ENCODE measurements around the gene OCEL1.

The OCEL1 gene

GRCh38 chr19:17244618-17245534, 18.9 kb downstream of the OCEL1 start (continued):
- TF ChIP-seq PATZ1 (tag by site-specific recombination; IDR thresholded peaks at IDR 0.05), result peak; percentile 73
- no peak for TF ChIP-seq KLF7 (tag by site-specific recombination; IDR thresholded peaks at IDR 0.05; ENCODE audit: borderline replicate concordance)
- no peak; the same call in 1 of the 2 replicates for TF ChIP-seq GLI4 (tag by site-specific recombination; IDR thresholded peaks at IDR 0.05)
- TF ChIP-seq INSM2 (tag by site-specific recombination; IDR thresholded peaks at IDR 0.05), result no peak
- no peak for TF ChIP-seq ZNF596 (tag by site-specific recombination; IDR thresholded peaks at IDR 0.05)
- TF ChIP-seq ZSCAN5A (tag by site-specific recombination; IDR thresholded peaks at IDR 0.05), result no peak
- TF ChIP-seq ZSCAN30 (tag by site-specific recombination; IDR thresholded peaks at IDR 0.05), result 0 out of 2 replicates have a peak, but pooled peaks have one; percentile 28
- TF ChIP-seq ZNF324 (tag by site-specific recombination; IDR thresholded peaks at IDR 0.05), result no peak
- TF ChIP-seq ZNF624 (tag by site-specific recombination; IDR thresholded peaks at IDR 0.05), result no peak
- TF ChIP-seq BCL11A (tag by site-specific recombination; IDR thresholded peaks at IDR 0.05; ENCODE audit: low read depth), result no peak
- no peak for TF ChIP-seq ZNF2 (tag by site-specific recombination; IDR thresholded peaks at IDR 0.05)
- TF ChIP-seq ZNF184 (tag by site-specific recombination; IDR thresholded peaks at IDR 0.05), result no peak
- TF ChIP-seq ZNF660 (tag by site-specific recombination; IDR thresholded peaks at IDR 0.05), result no peak
- TF ChIP-seq ZNF555 (tag by site-specific recombination; conservative IDR thresholded peaks at IDR 0.05), result no peak
- no peak for TF ChIP-seq ZNF132 (tag by site-specific recombination; IDR thresholded peaks at IDR 0.05; ENCODE audit: borderline replicate concordance)
- TF ChIP-seq ZNF626 (tag by site-specific recombination; IDR thresholded peaks at IDR 0.05), result no peak

GRCh38 chr19:17245535-17245984, 19.5 kb downstream of the OCEL1 start, which contains the start of gene NR2F6:
Gene NR2F6, minus strand, starts transcription at chr19:17245919. Its CDS starts 699 bp downstream, at chr19:17245220.
- Histone ChIP-seq H3K27ac (ENCODE audit: extremely low read depth, low read depth, low read length) (peak within 1 kb of the TSS; percentile 82; the same call in 1 of the 2 replicates), H3K4me3 (ENCODE audit: low read depth, low read length) (peak within 1 kb of the TSS; percentile 76), H3K4me1 (ENCODE audit: control insufficient read depth, insufficient read depth, low read length) (peaks cover 10% of the 10 kb centered on the region), H3K9me3 (ENCODE audit: control insufficient read depth, insufficient read depth, low read depth, low read length) (no peaks in the 10 kb centered on the region), H3K36me3 (ENCODE audit: control insufficient read depth in 2 of 2, insufficient read depth in 1 of 2, low read length in 2 of 2) (peaks cover 0 to 8% of the 10 kb centered on the region in 2 experiments; a peak in 1 of 3 replicates)
- CTCF ChIA-PET, result interaction anchor here (0.6 kb wide), 1 partner anchor 52 kb away, joined by 3 read pairs; no protein-coding TSS in a partner anchor
- POLR2A ChIA-PET, result interaction anchor here (0.6 to 6.8 kb wide), 6 partner anchors 10 to 87 kb away, joined by 3 to 29 read pairs (median 3); partner anchors contain the start of genes BABAM1, MRPL34, OCEL1 and USE1
- TF ChIP-seq ZNF10 (tag by site-specific recombination; IDR thresholded peaks at IDR 0.05) (no peak), ZNF114 (tag by site-specific recombination; IDR thresholded peaks at IDR 0.05) (no peak), ZFP3 (tag by site-specific recombination; IDR thresholded peaks at IDR 0.05; ENCODE audit: low read depth) (no peak), KLF16 (tag by site-specific recombination; IDR thresholded peaks at IDR 0.05) (no peak), ZNF311 (tag by site-specific recombination; IDR thresholded peaks at IDR 0.05; ENCODE audit: borderline replicate concordance) (no peak), ZNF350 (tag by site-specific recombination; IDR thresholded peaks at IDR 0.05) (no peak), ZNF423 (tag by site-specific recombination; IDR thresholded peaks at IDR 0.05) (no peak), BCL11A (tag by site-specific recombination; IDR thresholded peaks at IDR 0.05; ENCODE audit: low read depth) (no peak), ZNF404 (tag by site-specific recombination; IDR thresholded peaks at IDR 0.05) (no peak), ZNF548 (tag by site-specific recombination; IDR thresholded peaks at IDR 0.05) (no peak), MYNN (tag by site-specific recombination; IDR thresholded peaks at IDR 0.05; ENCODE audit: borderline replicate concordance) (no peak), ZNF692 (tag by site-specific recombination; IDR thresholded peaks at IDR 0.05) (no peak), ZNF707 (tag by site-specific recombination; IDR thresholded peaks at IDR 0.05) (no peak), SCRT2 (tag by site-specific recombination; IDR thresholded peaks at IDR 0.05) (no peak)

Data from HEK293 (cell line).